T-helper 2 cell treated with Interferon-gamma antibody and Interleukin-4, amounts not matched to agents 5 μg/mL and 100 μg/mL, for 36 hours (primary cell): ENCODE measurements around the gene ELF3.

Experiments
- DNase-seq: peaks from one replicate; pipeline ENCODE4 v3.0.0; 2021; ENCODE audit warnings: low spot score
- H3K27ac Mint-ChIP-seq: one replicate; pipeline ENCODE4 v1.8.0; 2021; ENCODE audit warnings: mild to moderate bottlenecking, mixed read lengths
- H3K27me3 Mint-ChIP-seq: one replicate; pipeline ENCODE4 v1.8.0; 2021; ENCODE audit warnings: low read depth, mixed read lengths
- H3K36me3 Mint-ChIP-seq: one replicate; pipeline ENCODE4 v1.8.0; 2021; ENCODE audit warnings: low read depth, mixed read lengths
- H3K4me1 Mint-ChIP-seq: one replicate; pipeline ENCODE4 v1.8.0; 2021; ENCODE audit warnings: low read depth, mixed read lengths
- H3K4me3 Mint-ChIP-seq: one replicate; pipeline ENCODE4 v1.8.0; 2022; ENCODE audit warnings: mild to moderate bottlenecking, moderate library complexity, mixed read lengths
- H3K9me3 Mint-ChIP-seq: one replicate; pipeline ENCODE4 v1.8.0; 2021; ENCODE audit warnings: mixed read lengths

Gene ELF3

DNA sequence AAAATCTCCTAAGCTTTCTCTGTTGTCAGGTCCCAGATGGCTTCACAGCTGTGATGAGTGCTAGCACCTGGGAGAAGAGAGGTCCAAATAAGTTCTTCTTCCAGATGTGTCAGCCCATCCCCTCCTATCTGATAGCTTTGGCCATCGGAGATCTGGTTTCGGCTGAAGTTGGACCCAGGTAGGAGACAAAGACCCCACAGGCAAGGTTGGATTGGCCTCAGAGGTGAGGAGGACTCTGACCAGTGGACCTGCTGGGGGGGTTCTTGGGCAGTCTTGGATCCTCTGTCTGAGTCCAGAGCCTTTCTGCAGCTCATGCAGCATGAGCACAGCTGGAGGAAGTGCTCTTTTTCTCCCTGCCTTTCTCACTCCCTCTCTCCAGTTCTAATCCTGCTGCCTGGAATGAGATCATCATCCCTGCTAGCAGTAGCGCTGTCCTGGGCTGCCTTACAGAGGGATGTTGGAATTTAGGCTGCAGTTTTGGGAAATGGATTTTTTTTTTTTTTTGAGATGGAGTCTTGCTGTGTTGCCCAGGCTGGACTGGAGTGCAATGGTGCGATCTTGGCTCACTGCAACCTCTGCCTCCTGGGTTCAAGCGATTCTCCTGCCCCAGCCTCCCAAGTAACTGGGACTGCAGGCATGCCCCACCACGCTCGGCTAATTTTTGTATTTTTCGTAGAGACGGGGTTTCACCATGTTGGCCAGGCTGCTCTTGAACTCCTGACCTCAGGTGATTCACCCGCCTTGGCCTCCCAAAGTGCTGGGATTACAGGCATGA is 20.8 kb upstream of the ELF3 start:
- H3K9me3 Mint-ChIP-seq = no peaks in the 10 kb centered on the region
- DNase-seq = no peak
- H3K4me1 Mint-ChIP-seq = no peaks in the 10 kb centered on the region
- no peaks in the 10 kb centered on the region for H3K27me3 Mint-ChIP-seq
- no peak overlapping the region for H3K4me3 Mint-ChIP-seq
- no peak overlapping the region for H3K27ac Mint-ChIP-seq
- peaks cover 25% of the 10 kb centered on the region for H3K36me3 Mint-ChIP-seq

DNA sequence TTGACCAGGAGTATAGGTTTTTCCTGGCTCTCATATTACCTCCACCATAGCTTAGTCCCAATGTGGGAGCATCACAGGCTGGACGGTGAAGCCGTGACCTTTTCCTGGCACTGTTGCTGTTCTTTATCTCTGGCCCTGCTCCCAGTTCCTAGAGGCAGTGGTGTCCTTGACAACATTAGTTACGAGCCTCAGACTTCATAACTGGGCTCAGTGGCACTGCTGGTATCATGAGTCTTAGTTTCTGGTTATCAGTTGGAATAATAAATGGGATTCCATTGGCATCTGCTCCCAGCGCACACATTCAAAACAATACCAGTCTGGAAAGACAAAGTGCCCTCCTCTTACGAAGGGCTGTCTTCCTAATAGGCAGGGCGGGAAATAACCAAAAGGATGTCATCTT is 20.0 kb upstream of the ELF3 start:
- no peaks in the 10 kb centered on the region for H3K4me1 Mint-ChIP-seq
- peaks cover 28% of the 10 kb centered on the region for H3K36me3 Mint-ChIP-seq
- no peak overlapping the region for H3K27ac Mint-ChIP-seq
- no peaks in the 10 kb centered on the region for H3K27me3 Mint-ChIP-seq
- no peaks in the 10 kb centered on the region for H3K9me3 Mint-ChIP-seq
- H3K4me3 Mint-ChIP-seq = no peak overlapping the region
- DNase-seq = no peak

DNA sequence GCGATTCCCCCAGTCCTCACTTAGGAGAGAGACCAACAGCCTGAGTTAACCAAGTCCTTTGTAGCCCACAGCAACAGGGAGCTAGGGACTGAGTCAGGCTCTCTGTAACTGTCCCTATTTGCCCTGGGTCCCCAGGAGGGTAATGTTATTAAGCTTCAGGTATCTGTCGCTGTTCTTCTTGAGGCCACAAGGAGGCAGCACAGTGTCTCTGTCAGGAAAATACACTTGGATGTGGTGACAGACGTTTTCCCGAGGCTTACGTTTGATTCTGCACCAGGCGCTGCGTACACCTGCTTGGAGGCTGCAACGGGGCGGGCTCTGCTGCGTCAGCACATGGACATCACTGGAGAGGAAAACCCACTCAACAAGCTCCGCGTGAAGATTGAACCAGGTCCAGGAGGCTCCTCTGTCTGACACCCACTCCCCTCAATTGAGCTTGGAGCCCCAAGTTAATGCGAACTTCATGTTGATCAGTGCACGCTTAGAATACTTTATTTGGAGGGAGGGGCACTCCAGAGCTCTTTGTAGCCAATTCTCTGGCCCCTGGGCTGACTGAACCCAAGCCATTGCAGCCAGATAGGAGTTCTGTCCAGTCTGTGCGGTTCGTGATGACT is 10.7 kb upstream of the ELF3 start:
- no peaks in the 10 kb centered on the region for H3K4me1 Mint-ChIP-seq
- no peaks in the 10 kb centered on the region for H3K27me3 Mint-ChIP-seq
- no peak for DNase-seq
- H3K4me3 Mint-ChIP-seq = no peak overlapping the region
- peaks cover 30% of the 10 kb centered on the region for H3K36me3 Mint-ChIP-seq
- no peak overlapping the region for H3K27ac Mint-ChIP-seq
- no peaks in the 10 kb centered on the region for H3K9me3 Mint-ChIP-seq

DNA sequence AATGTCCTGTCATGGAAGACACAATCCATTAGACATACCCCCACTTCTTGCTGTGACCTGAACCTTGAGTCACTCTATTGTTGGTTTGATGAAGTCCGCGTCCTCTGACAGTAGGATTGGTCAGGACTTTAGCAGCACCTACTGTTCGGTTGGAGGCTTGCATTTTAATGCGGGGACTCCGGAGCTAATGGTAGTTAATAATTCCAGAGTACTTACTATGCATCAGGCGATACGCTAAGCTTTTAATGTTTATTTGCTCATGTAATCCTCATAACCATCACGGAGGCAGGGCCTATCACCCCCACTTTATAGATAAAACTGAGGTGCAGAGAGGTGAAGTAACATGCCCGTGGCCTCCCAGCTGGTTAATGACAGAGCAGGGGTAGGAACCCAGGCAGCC is 7.9 kb upstream of the ELF3 start:
- Mint-ChIP-seq H3K9me3 (no peaks in the 10 kb centered on the region), H3K27ac (no peak overlapping the region), H3K4me3 (no peak overlapping the region), H3K27me3 (no peaks in the 10 kb centered on the region), H3K36me3 (peaks cover 20% of the 10 kb centered on the region), H3K4me1 (no peaks in the 10 kb centered on the region)
- no peak for DNase-seq

DNA sequence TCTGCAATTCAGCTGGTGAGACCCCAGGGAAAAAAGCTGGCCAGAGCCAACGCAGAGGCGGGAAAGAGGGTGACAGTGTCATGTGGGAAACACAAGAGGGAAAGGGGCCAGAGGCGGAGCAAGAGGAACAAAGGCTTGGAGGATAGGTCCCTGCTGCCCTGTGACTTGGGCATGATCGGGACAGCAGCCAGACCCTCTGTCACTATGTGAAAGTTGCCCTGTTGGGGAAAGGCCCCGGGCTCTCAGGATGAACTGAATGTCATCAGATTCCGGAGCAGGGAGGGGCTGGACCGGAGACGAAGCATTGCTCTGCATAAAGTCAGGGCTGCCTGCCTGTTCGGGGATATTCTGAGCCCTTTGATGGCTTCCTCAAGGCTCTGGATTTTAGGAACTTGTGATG is 5.7 kb upstream of the ELF3 start:
- Mint-ChIP-seq H3K9me3 (no peaks in the 10 kb centered on the region), H3K27ac (no peak overlapping the region), H3K36me3 (peaks cover 18% of the 10 kb centered on the region), H3K4me1 (no peaks in the 10 kb centered on the region), H3K27me3 (no peaks in the 10 kb centered on the region), H3K4me3 (no peak overlapping the region)
- no peak for DNase-seq

DNA sequence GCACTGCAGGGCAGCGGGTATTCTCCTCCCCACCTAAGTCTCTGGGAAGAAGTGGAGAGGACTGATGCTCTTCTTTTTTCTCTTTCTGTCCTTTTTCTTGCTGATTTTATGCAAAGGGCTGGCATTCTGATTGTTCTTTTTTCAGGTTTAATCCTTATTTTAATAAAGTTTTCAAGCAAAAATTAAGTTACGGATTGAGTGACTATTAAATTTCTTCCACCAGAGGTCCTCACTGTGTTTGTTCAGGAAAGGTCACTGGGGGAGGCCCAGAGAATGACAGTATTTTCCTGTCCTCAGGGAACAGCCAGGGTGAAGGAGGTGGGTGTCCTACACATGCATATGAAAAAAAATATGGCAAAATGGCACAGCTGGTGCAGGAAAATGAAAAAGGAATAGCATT is 4.4 kb upstream of the ELF3 start:
- no peak overlapping the region for H3K27ac Mint-ChIP-seq
- H3K4me1 Mint-ChIP-seq = no peaks in the 10 kb centered on the region
- no peaks in the 10 kb centered on the region for H3K27me3 Mint-ChIP-seq
- no peak for DNase-seq
- no peaks in the 10 kb centered on the region for H3K9me3 Mint-ChIP-seq
- no peak overlapping the region for H3K4me3 Mint-ChIP-seq
- H3K36me3 Mint-ChIP-seq = peaks cover 11% of the 10 kb centered on the region

DNA sequence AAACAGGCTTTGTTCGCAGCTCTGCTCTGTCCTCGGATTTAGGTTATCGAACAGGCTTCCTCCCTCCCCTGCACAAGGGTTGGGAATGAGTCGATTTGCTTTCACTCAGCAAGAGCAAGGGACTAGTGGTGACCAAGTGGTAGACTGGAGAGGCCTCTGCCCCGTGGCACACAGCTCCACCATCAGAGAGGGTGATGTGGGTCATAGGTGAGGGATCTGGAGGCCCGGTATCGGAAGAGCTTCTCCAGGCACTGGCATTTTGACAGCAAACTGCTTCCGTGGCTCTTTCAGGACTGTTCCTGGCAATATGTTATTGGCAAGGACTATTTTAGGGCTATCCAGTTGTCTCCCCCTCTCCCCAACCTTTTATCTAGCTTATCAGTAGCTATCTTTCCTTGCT is 3.1 kb upstream of the ELF3 start:
- no peaks in the 10 kb centered on the region for H3K9me3 Mint-ChIP-seq
- H3K27me3 Mint-ChIP-seq = no peaks in the 10 kb centered on the region
- H3K4me3 Mint-ChIP-seq = no peak overlapping the region
- no peak overlapping the region for H3K27ac Mint-ChIP-seq
- H3K4me1 Mint-ChIP-seq = no peaks in the 10 kb centered on the region
- no peak for DNase-seq
- peaks cover 11% of the 10 kb centered on the region for H3K36me3 Mint-ChIP-seq

DNA sequence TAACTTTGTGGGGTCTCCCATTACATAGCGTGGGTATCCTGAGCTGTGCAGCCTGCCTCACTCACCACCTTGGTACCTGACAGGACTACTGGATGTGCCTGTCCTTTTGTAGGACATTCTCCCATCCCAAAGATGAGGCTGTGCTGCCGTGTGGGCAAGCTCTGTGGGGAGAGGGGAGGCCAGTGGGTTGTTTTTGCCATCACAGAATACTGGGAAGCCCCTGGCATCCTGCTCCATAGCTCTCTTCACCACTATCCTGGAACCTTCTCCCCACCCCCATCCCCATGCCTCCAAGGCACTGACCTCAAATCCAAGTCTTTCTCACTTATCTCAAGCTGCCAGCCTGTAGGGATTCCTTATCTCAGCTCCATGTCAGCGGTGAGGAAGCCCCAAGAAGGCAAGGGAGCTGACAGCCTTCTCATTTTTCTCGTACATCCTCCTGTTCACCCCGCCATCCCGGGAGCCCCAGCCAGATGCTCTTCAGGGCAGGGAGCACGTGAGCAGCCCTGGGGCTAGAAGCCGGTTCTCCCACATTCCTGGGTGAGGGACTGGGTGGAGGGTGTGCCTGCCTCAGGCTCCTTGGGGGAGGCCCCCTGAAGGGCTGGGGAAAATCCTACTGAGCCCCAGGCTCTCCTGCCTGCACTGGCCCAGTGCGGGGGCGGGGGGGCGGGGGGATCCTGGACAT is 2.4 kb upstream of the ELF3 start:
- no peak overlapping the region for H3K4me3 Mint-ChIP-seq
- no peaks in the 10 kb centered on the region for H3K27me3 Mint-ChIP-seq
- H3K4me1 Mint-ChIP-seq = no peaks in the 10 kb centered on the region
- DNase-seq = no peak
- H3K9me3 Mint-ChIP-seq = no peaks in the 10 kb centered on the region
- no peak overlapping the region for H3K27ac Mint-ChIP-seq
- H3K36me3 Mint-ChIP-seq = peaks cover 11% of the 10 kb centered on the region

DNA sequence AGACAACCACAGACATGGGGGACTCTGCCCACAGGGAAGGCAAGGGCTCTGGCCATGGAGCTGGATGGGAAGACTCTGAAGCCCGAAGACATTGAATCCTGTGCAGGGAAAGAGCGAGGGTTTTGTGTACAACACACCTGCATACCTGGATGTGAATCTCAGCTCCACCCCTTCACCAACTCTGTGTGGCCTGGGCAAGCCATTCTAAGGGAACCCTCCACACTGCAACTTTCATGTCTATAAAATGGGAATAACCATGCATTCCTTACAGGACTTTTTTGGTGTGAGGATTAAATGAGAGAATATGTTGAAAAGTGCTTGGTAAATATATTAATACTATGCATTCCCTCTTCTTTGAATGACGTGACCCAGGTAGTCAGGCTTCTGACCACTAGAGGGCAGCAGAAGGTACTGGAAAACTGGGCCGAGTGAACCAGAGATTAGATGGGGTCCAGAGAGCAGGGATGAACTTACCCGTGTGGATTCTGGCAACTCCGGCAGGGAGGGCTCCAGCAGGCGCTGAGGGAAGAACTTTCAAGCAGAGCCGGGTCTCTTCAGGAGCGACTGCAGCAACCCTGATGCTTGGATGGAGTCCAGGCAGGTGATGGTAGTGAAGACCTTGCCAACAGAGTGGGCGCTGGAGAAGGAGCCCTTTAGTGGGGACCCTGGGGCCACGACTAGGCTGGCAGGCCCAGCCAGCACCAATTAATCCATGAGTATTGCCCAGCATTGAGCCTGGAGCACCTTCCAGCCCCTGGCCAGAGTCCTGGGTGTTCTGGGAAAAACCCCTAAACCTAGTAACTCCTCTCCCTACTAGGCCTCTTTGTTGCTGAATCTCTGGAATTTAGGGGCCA is 834 bp upstream of the ELF3 start:
- Mint-ChIP-seq H3K27me3 (no peaks in the 10 kb centered on the region), H3K4me3 (no peak overlapping the region), H3K36me3 (peaks cover 3% of the 10 kb centered on the region), H3K4me1 (no peaks in the 10 kb centered on the region), H3K27ac (peak overlapping the region; percentile 38), H3K9me3 (no peaks in the 10 kb centered on the region)
- DNase-seq = peak; percentile 38

DNA sequence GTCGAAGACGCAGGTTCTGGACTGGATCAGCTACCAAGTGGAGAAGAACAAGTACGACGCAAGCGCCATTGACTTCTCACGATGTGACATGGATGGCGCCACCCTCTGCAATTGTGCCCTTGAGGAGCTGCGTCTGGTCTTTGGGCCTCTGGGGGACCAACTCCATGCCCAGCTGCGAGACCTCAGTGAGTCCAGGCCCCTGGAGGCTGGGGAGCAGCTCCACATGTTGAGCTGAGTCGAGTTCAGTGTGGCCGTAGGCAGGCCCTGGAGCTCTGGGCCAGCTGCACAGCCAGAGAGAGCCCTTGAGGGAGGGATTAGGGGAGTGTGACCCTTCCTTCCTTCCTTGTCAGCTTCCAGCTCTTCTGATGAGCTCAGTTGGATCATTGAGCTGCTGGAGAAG is 1.6 kb downstream of the ELF3 start:
- Mint-ChIP-seq H3K27ac (no peak overlapping the region), H3K4me3 (no peak overlapping the region), H3K9me3 (no peaks in the 10 kb centered on the region), H3K27me3 (no peaks in the 10 kb centered on the region), H3K36me3 (no peaks in the 10 kb centered on the region), H3K4me1 (no peaks in the 10 kb centered on the region)
- no peak for DNase-seq

DNA sequence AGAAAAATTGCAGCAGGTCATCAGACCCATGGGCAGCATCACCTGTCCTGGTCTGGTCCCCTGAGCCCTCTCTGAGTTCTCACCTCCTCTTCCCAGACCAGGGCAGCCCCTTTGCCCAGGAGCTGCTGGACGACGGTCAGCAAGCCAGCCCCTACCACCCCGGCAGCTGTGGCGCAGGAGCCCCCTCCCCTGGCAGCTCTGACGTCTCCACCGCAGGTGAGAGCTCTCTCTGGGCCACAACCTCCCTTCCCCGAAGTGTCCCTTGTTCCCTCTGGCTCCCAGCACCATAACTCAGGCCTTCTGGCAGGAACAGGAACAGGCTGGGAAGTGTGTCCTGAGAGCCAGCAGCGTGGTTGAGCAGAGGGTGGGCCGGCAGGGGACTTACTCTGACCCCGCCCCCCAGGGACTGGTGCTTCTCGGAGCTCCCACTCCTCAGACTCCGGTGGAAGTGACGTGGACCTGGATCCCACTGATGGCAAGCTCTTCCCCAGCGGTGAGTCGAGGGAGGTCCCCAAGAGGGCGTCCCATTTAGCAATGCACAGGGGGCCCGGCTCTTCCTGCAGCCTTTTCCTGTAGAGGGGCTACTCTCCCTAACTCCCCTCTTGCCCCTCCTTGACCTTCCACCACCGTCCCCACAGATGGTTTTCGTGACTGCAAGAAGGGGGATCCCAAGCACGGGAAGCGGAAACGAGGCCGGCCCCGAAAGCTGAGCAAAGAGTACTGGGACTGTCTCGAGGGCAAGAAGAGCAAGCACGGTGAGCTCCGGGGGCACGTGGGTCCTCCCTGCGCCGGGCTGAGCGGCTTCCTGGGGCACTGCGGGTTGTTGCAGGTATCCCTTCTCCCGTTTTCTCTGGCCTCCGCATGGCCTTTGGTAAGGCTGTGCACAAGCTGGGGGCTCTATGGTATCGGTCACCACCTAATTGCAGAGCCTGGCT is 2.4 kb downstream of the ELF3 start:
- Mint-ChIP-seq H3K4me3 (no peak overlapping the region), H3K4me1 (no peaks in the 10 kb centered on the region), H3K36me3 (no peaks in the 10 kb centered on the region), H3K27ac (no peak overlapping the region), H3K9me3 (no peaks in the 10 kb centered on the region), H3K27me3 (no peaks in the 10 kb centered on the region)
- DNase-seq = no peak

DNA sequence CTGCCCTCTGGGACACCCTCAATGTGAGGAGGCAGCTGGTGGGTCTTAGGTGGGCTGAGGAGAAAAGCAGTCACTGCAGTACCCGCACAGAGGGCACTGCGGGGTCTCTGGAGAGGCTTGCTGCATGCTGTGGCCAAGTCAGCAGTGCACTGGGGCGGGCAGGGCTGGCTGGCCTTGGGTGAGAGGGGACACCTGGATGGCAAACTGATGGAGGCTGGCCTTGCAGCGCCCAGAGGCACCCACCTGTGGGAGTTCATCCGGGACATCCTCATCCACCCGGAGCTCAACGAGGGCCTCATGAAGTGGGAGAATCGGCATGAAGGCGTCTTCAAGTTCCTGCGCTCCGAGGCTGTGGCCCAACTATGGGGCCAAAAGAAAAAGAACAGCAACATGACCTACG is 3.2 kb downstream of the ELF3 start:
- H3K27me3 Mint-ChIP-seq = no peaks in the 10 kb centered on the region

DNA sequence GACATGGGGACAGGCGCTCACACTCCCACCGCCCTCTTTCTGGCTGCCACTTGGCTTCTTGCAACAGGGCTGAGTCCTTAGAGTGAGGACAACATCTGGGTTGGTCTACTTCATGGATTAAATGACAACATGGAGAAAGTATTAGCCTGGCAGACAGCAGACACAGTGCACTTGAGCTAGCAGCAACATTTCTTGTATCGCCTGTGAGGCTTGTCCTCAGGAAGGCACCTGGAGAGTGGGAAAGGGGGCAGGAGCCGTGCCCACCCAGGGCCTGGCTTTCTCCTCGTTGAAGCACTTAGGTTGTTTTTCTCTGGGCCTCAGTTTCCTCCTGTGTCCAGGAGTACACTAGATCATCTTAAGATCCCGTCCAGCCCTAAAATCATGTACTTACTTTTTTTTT is 3.7 kb downstream of the ELF3 start:
- no peaks in the 10 kb centered on the region for H3K36me3 Mint-ChIP-seq
- no peaks in the 10 kb centered on the region for H3K4me1 Mint-ChIP-seq
- H3K9me3 Mint-ChIP-seq = no peaks in the 10 kb centered on the region
- no peak overlapping the region for H3K27ac Mint-ChIP-seq
- no peak overlapping the region for H3K4me3 Mint-ChIP-seq
- no peak for DNase-seq
- H3K27me3 Mint-ChIP-seq = no peaks in the 10 kb centered on the region

More for the DNA sequence above, 3.2 kb downstream of the ELF3 start:
- no peak overlapping the region for H3K4me3 Mint-ChIP-seq
- DNase-seq = no peak
- H3K4me1 Mint-ChIP-seq = no peaks in the 10 kb centered on the region
- H3K9me3 Mint-ChIP-seq = no peaks in the 10 kb centered on the region
- no peak overlapping the region for H3K27ac Mint-ChIP-seq
- no peaks in the 10 kb centered on the region for H3K36me3 Mint-ChIP-seq
